Nephron progenitor cell (in vitro differentiated cells): ENCODE results near the gene TMEM215.
A peak's percentile ranks its signal among the peaks of the same experiment; 100 is the strongest.

Experiments used
- DNase-seq: peaks from one replicate; pipeline ENCODE4 v3.0.0; 2021
- H3K27ac Mint-ChIP-seq: 2 replicates; pipeline ENCODE4 v1.8.0; 2021; ENCODE audit warnings: mild to moderate bottlenecking, moderate library complexity, mixed read lengths
- H3K27me3 Mint-ChIP-seq: 2 replicates; pipeline ENCODE4 v1.8.0; 2021; ENCODE audit warnings: mild to moderate bottlenecking, low read depth, mixed read lengths; ENCODE audit not compliant: poor library complexity
- H3K36me3 Mint-ChIP-seq: 2 replicates; pipeline ENCODE4 v1.8.0; 2021; ENCODE audit warnings: low read depth, mixed read lengths
- H3K4me1 Mint-ChIP-seq: 2 replicates; pipeline ENCODE4 v1.8.0; 2021; ENCODE audit warnings: mixed read lengths
- H3K4me3 Mint-ChIP-seq: 2 replicates; pipeline ENCODE4 v1.8.0; 2021; ENCODE audit warnings: mild to moderate bottlenecking, moderate library complexity, mixed read lengths
- H3K9me3 Mint-ChIP-seq: 2 replicates; pipeline ENCODE4 v1.8.0; 2021; ENCODE audit warnings: mild to moderate bottlenecking, moderate library complexity, mixed read lengths
- CTCF ChIP-seq: fragments of 200-600 bp; sonication (generic); IDR thresholded peaks from 2 replicates; pipeline ENCODE4 v1.5.0; 2021; ENCODE audit warnings: antibody characterized with exemption

The TMEM215 gene

DNA sequence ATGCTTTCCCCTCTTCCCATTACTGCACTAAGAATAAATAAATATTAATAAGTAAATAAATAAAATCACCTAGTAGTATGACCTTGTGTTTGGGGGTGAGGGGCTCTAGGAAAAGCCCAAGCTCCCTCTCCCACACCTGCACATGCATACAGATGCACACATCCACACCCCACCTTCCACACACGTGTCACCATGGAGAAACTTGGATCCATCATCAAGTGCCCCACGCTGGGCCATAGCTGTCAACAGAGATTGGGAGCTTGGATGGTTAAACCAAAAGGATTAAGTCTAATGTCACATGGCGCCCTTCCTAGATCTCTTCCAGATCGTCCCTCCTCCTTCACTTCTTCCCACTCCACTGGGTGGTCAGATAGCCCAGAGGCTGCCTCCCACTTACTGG, 37.0 kb downstream of the TMEM215 start:
- peak overlapping the region; percentile 75 for H3K27ac Mint-ChIP-seq
- no peak overlapping the region for H3K4me3 Mint-ChIP-seq
- H3K36me3 Mint-ChIP-seq: no peaks in the 10 kb centered on the region
- H3K4me1 Mint-ChIP-seq: peaks cover 16% of the 10 kb centered on the region
- no peak for DNase-seq
- TF ChIP-seq CTCF: no peak
- no peaks in the 10 kb centered on the region for H3K9me3 Mint-ChIP-seq
- H3K27me3 Mint-ChIP-seq: peaks cover 10% of the 10 kb centered on the region

DNA sequence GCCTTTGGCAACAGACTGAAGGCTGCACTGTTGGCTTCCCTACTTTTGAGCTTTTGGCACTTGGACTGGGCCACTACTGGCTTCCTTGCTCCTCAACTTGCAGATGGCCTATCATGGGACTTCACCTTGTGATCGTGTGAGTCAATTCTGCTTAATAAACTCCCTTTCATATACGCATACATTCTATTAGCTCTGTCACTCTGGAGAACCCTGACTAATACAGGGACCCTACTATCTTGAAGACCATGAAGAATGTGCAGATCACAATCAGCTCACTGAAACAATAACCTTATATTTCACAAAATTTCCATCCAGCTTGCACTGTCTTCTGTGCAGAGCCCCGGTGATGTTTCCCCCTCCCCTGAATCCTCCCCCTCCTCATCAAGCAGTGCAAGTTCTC, 39.8 kb downstream of the TMEM215 start:
- H3K27ac Mint-ChIP-seq: no peak overlapping the region
- H3K27me3 Mint-ChIP-seq: no peaks in the 10 kb centered on the region
- no peak overlapping the region for H3K4me3 Mint-ChIP-seq
- DNase-seq: no peak
- H3K36me3 Mint-ChIP-seq: no peaks in the 10 kb centered on the region
- peaks cover 7% of the 10 kb centered on the region for H3K9me3 Mint-ChIP-seq
- TF ChIP-seq CTCF: no peak
- H3K4me1 Mint-ChIP-seq: peaks cover 20% of the 10 kb centered on the region

DNA sequence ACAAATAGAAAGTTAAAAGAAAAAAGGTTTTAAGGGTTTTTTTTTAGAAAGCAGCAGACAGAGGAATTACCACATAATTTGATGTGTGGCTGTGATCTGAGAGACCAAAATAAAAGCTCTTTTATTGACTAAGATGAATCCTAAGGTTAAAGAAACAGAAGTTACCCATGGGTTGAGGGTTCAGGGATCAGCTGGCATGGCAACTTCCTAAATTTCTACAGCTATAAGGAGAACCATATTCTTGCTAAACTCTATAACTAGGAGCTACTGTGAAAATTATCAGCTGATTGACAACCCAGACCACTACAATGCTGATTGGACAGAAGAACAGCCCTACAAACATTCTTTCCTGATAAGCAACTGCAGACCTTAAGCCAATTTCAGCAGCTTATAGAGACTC, 40.2 kb downstream of the TMEM215 start:
- DNase-seq: no peak
- Mint-ChIP-seq H3K27me3 (no peaks in the 10 kb centered on the region), H3K27ac (no peak overlapping the region), H3K4me1 (peaks cover 20% of the 10 kb centered on the region), H3K9me3 (peaks cover 8% of the 10 kb centered on the region), H3K36me3 (no peaks in the 10 kb centered on the region), H3K4me3 (no peak overlapping the region)
- TF ChIP-seq CTCF: no peak

DNA sequence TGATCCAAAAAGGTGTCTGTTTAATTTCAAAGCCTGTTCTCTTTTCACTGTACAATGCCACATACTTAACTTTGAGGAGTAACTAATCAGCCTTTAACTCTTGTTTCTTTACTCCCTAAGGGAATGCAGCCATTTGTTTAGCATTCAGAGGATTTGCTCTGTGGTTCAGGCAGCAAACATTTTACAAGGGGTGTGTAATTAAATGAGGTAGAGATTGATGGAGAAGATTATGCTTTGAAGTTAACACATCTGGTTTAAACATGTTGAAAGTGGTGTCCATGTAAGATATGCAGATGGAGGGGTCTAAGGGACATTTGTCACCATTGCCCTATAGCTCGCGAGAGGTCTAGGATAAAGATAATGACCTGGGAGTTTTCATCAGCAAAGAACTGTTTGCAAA, 41.9 kb downstream of the TMEM215 start:
- Mint-ChIP-seq H3K4me3 (no peak overlapping the region), H3K27me3 (peaks cover under 1% of the 10 kb centered on the region), H3K27ac (peak overlapping the region; percentile 13), H3K9me3 (peaks cover 8% of the 10 kb centered on the region), H3K4me1 (peaks cover 20% of the 10 kb centered on the region), H3K36me3 (no peaks in the 10 kb centered on the region)
- no peak for DNase-seq
- TF ChIP-seq CTCF: no peak

- Mint-ChIP-seq H3K4me1 (peaks cover 19% of the 10 kb centered on the region), H3K27ac (no peak overlapping the region), H3K9me3 (peaks cover 8% of the 10 kb centered on the region), H3K4me3 (no peak overlapping the region), H3K27me3 (peaks cover 3% of the 10 kb centered on the region), H3K36me3 (no peaks in the 10 kb centered on the region)
- no peak for TF ChIP-seq CTCF
- DNase-seq: no peak
Observed at GRCh38 chr9:32828861-32829260, 45.5 kb downstream of the TMEM215 start.

- no peak overlapping the region for H3K27ac Mint-ChIP-seq
- no peak overlapping the region for H3K4me3 Mint-ChIP-seq
- H3K27me3 Mint-ChIP-seq: peaks cover 3% of the 10 kb centered on the region
- peaks cover 8% of the 10 kb centered on the region for H3K9me3 Mint-ChIP-seq
- H3K36me3 Mint-ChIP-seq: no peaks in the 10 kb centered on the region
- DNase-seq: no peak
- no peaks in the 10 kb centered on the region for H3K4me1 Mint-ChIP-seq
- TF ChIP-seq CTCF: no peak
Observed at GRCh38 chr9:32832346-32832745, 49.0 kb downstream of the TMEM215 start.
